GM12878 (cell line): ENCODE results near the gene PROZ. TPM values are rescaled to one million over a fixed set of nuclear protein-coding genes. Genes with fewer than 3 reads are reported as not detected.

Experiments
- ATAC-seq: fragments of 200-7000 bp; cut with Tn5 transposase; 3 replicates; pipeline ENCODE4 v1.9.1; 2020; ENCODE audit warnings: mild to moderate bottlenecking, moderate library complexity
- BruUV-seq: library from RNA; stranded (reverse); fragments of 400-500 nt; replicated peaks from 2 replicates; lab custom pipeline; 2021; lab: Mats Ljungman, UMichigan
- CTCF ChIA-PET: fragments of 300-600 bp; sonication (Branson Sonifier 250); formaldehyde crosslinking; extraction: SDS; loops from one replicate; lab custom pipeline; 2021; ENCODE audit warnings: inconsistent platforms; lab: Yijun Ruan, JAX
- POLR2A ChIA-PET: fragments of 350-600 bp; formaldehyde crosslinking; extraction: SDS; loops from one replicate; lab custom pipeline; 2021; ENCODE audit warnings: inconsistent platforms; lab: Charles Lee
- RAD21 ChIA-PET: fragments of 300-600 bp; sonication (Branson Sonifier 250); formaldehyde crosslinking; loops from one replicate; lab custom pipeline; 2023; ENCODE audit warnings: antibody characterized with exemption; ENCODE audit not compliant: unreplicated experiment; lab: Charles Lee
- SMC1A ChIA-PET: fragments of 300-600 bp; sonication (Branson Sonifier 250); formaldehyde crosslinking; loops from one replicate; lab custom pipeline; 2023; ENCODE audit not compliant: unreplicated experiment, uncharacterized antibody; lab: Charles Lee
- DNase-seq: peaks from one replicate; pipeline ENCODE4 v3.0.0-alpha.2; 2011; ENCODE audit warnings: low read depth, low spot score
- FAIRE-seq: peaks from 3 replicates; lab custom pipeline; 2011; peaks lifted over from hg19 to GRCh38; lab: Jason Lieb, UNC
- H2AFZ ChIP-seq: 2 replicates; pipeline ENCODE4 v1.6.0; 2011; ENCODE audit warnings: low read depth, low read length, control low read depth; ENCODE audit not compliant: control insufficient read depth
- H3K27ac ChIP-seq: 2 replicates; pipeline ENCODE4 v1.5.1; 2011; ENCODE audit warnings: control low read depth; ENCODE audit not compliant: control insufficient read depth, insufficient read depth
- H3K27me3 ChIP-seq, 2 experiments: replicated peaks in 1 of 2; 2 replicates each; pipeline versions ENCODE4 v1.6.0 to v1.6.1; 2011; ENCODE audit warnings: low read length in 1 of 2; ENCODE audit not compliant: control insufficient read depth in 2 of 2, insufficient read depth in 2 of 2
- H3K36me3 ChIP-seq, 2 experiments: 2 replicates each; pipeline ENCODE4 v1.5.1; 2011; ENCODE audit warnings: low read length in 1 of 2; ENCODE audit not compliant: control insufficient read depth in 2 of 2, insufficient read depth in 2 of 2
- H3K4me1 ChIP-seq: 2 replicates; pipeline ENCODE4 v1.6.1; 2011; ENCODE audit warnings: mild to moderate bottlenecking, low read length, moderate library complexity, mixed read lengths; ENCODE audit not compliant: control insufficient read depth, insufficient read depth
- H3K4me2 ChIP-seq: 2 replicates; pipeline ENCODE4 v1.6.0; 2011; ENCODE audit warnings: control low read depth; ENCODE audit not compliant: control insufficient read depth, insufficient read depth
- H3K4me3 ChIP-seq: fragments of 200-600 bp; sonication (generic); 2 replicates; pipeline ENCODE4 v1.5.1; 2016
- H3K79me2 ChIP-seq: 2 replicates; pipeline ENCODE4 v1.6.0; 2011; ENCODE audit warnings: low read length; ENCODE audit not compliant: control insufficient read depth, insufficient read depth
- H3K9ac ChIP-seq: 2 replicates; pipeline ENCODE4 v1.8.0; 2011; ENCODE audit warnings: low read length, control low read depth, mixed read lengths; ENCODE audit not compliant: control insufficient read depth, insufficient read depth
- H3K9me3 ChIP-seq: replicated peaks from 3 replicates; pipeline ENCODE4 v1.5.1; 2011; ENCODE audit warnings: mild to moderate bottlenecking, low read length; ENCODE audit not compliant: control insufficient read depth, insufficient read depth
- H4K20me1 ChIP-seq: 2 replicates; pipeline ENCODE4 v1.6.0; 2011; ENCODE audit not compliant: control insufficient read depth, insufficient read depth
- BCL11A ChIP-seq: IDR thresholded peaks from 2 replicates; pipeline ENCODE4 v1.6.1; 2011; ENCODE audit warnings: low read depth, low read length
- BHLHE40 ChIP-seq, 2 experiments: fragments of 450-650 bp in 1 of 2; IDR thresholded peaks; 2 replicates each; pipeline ENCODE4 v1.6.1; 2011 to 2017; ENCODE audit warnings: low read depth in 2 of 2, borderline replicate concordance in 1 of 2, improper control_type of control experiment in 1 of 2, low read length in 1 of 2, mild to moderate bottlenecking in 1 of 2
- CBFB ChIP-seq: IDR thresholded peaks from 2 replicates; pipeline ENCODE4 v1.6.1; 2016; ENCODE audit warnings: antibody characterized with exemption, low read depth
- IRF4 ChIP-seq: IDR thresholded peaks from 2 replicates; pipeline ENCODE4 v1.6.1; 2011; ENCODE audit warnings: low read depth, low read length
- PRDM15 ChIP-seq: fragments of 450-650 bp; formaldehyde crosslinking; IDR thresholded peaks from 2 replicates; pipeline ENCODE4 v1.4.0; 2020; ENCODE audit warnings: mild to moderate bottlenecking, moderate library complexity
- ZZZ3 ChIP-seq: IDR thresholded peaks from 2 replicates; pipeline ENCODE4 v1.6.1; 2011; ENCODE audit warnings: low read depth; ENCODE audit not compliant: control insufficient read depth, insufficient read length
- WGBS: methylation state at CpG from one replicate; pipeline ENCODE4 v1.1.6; 2016; ENCODE audit warnings: low lambda C conversion rate; ENCODE audit not compliant: insufficient replicate concordance, insufficient coverage; ENCODE audit errors: missing lambda C conversion rate; 5-methylcytosine and 5-hydroxymethylcytosine counted together
- in situ Hi-C: fragments of 300-500 bp; cut with MboI; formaldehyde crosslinking; loops from 9 replicates; pipeline ENCODE4 v1.14.3; 2018; ENCODE audit warnings: mixed read lengths
- intact Hi-C: fragments of 100-400 bp; cut with micrococcal nuclease; formaldehyde crosslinking; loops from one replicate; pipeline ENCODE4 v1.14.2; 2022; ENCODE audit not compliant: unreplicated experiment
- polyA plus RNA-seq, 11 experiments: library from polyadenylated mRNA; depleted of rRNA in 4 of 11; unstranded in 6 of 11; stranded (reverse) in 5 of 11; fragments of >200 nt; fragmentation: Nextera tagmentation in 4 of 11; fragmentation: Illumina TruSeq in 1 of 11; extraction: Ambion mirVana in 4 of 11; extraction: Trizol in 1 of 11; gene quantifications; 1 replicate in 1 of 11; 2 replicates in 10 of 11; pipeline versions ENCODE4 v1.2.1 to v1.2.3, GENCODE V29; 2011 to 2016; ENCODE audit warnings: inconsistent platforms in 2 of 11, missing spikeins in 2 of 11, low read depth in 1 of 11
- total RNA-seq, 4 experiments: library from RNA; depleted of rRNA in 3 of 4; stranded (reverse); fragments of >200 nt in 3 of 4; fragmentation: Illumina TruSeq in 1 of 4; extraction: Trizol in 1 of 4; gene quantifications; 2 replicates each; pipeline versions ENCODE4 v1.2.1 to v1.2.3, GENCODE V29; 2013 to 2021

The PROZ gene
- total and polyA plus RNA-seq, 10 of the 15 experiments (the other 5 are each of a cell fraction or from before 2014, with no cell fraction given): 0.07 to 0.24 (median 0.21) TPM; not detected in 7

- no peaks in the 10 kb centered on the region for H3K79me2 ChIP-seq
- no peak for DNase-seq
- H2AFZ ChIP-seq: no peak overlapping the region
Observed at GRCh38 chr13:113112893-113113845, 45.3 kb upstream of the PROZ start.

More at GRCh38 chr13:113112893-113113845, 45.3 kb upstream of the PROZ start:
- no peak for ATAC-seq
- Histone ChIP-seq H3K4me3 (no peak overlapping the region), H3K27ac (no peak overlapping the region), H3K36me3 (no peaks in the 10 kb centered on the region), H3K9ac (no peak overlapping the region), H3K9me3 (peaks cover 1% of the 10 kb centered on the region; the same call in 1 of the 3 replicates), H3K4me1 (no peaks in the 10 kb centered on the region), H3K27me3 (no peaks in the 10 kb centered on the region), H4K20me1 (no peaks in the 10 kb centered on the region), H3K4me2 (no peak overlapping the region)
- WGBS: 0% methylated on average over 9 of the region's 9 CpGs
- BruUV-seq: no TSS peak
- ChIA-PET POLR2A (no interaction called here), SMC1A (no interaction called here), RAD21 (no interaction called here), CTCF (no interaction called here)
- no peak for FAIRE-seq
- TF ChIP-seq CBFB (no peak), BCL11A (no peak), IRF4 (no peak), BHLHE40 (IDR thresholded peaks at IDR 0.05; ENCODE audit: borderline replicate concordance in 1 of 2, low read depth in 2 of 2, low read length in 1 of 2) (no peak), ZZZ3 (no peak), PRDM15 (CRISPR knock-in tag) (no peak)
- intact Hi-C loops (no loop called here), in situ Hi-C loops (no loop called here)
